HG03354 (cell line): ENCODE measurements around the gene GYG2.
"Not testable (repeated sequence)": the region's sequence is repeated elsewhere in the genome, so short reads cannot be mapped to it uniquely, and the experiment has no call there.

Experiments used
- ATAC-seq: cut with Tn5 transposase; IDR thresholded peaks from one replicate; pipeline ENCODE4 v1.9.1; 2021; ENCODE audit warnings: mild to moderate bottlenecking; ENCODE audit not compliant: unreplicated experiment, poor library complexity, severe bottlenecking

The GYG2 gene

GRCh38 chrX:2862404-2862803 lies 33.7 kb downstream of the GYG2 start:
- no peak for ATAC-seq

GRCh38 chrX:2863646-2864045 lies 34.9 kb downstream of the GYG2 start:
- no peak for ATAC-seq

- no peak for ATAC-seq
Observed at GRCh38 chrX:2867206-2867605, 38.5 kb downstream of the GYG2 start.

GRCh38 chrX:2870650-2871049 lies 41.9 kb downstream of the GYG2 start:
- no peak for ATAC-seq

GRCh38 chrX:2871831-2872230 lies 43.1 kb downstream of the GYG2 start:
- no peak for ATAC-seq

- no peak for ATAC-seq
Observed at GRCh38 chrX:2872671-2873277, 44.0 kb downstream of the GYG2 start.

GRCh38 chrX:2874222-2875135 lies 45.7 kb downstream of the GYG2 start:
- no peak for ATAC-seq

GRCh38 chrX:2875136-2875481 lies 46.4 kb downstream of the GYG2 start:
- ATAC-seq, result no peak

GRCh38 chrX:2875798-2876399 lies 47.2 kb downstream of the GYG2 start:
- ATAC-seq, result no peak

GRCh38 chrX:2878563-2878962 lies 49.8 kb downstream of the GYG2 start:
- ATAC-seq, result no peak

- ATAC-seq, result no peak
Observed at GRCh38 chrX:2879670-2880069, 50.9 kb downstream of the GYG2 start.

- no peak for ATAC-seq
Observed at GRCh38 chrX:2883770-2884169, 55.0 kb downstream of the GYG2 start.

GRCh38 chrX:2888309-2888708 lies 59.6 kb downstream of the GYG2 start:
- ATAC-seq, result no peak

- ATAC-seq, result no peak
Observed at GRCh38 chrX:2889045-2889605, 60.4 kb downstream of the GYG2 start.

- ATAC-seq, result not testable (repeated sequence)
Observed at GRCh38 chrX:2889706-2890490, 61.2 kb downstream of the GYG2 start.

- ATAC-seq, result not testable (repeated sequence)
Observed at GRCh38 chrX:2890536-2891460, 62.1 kb downstream of the GYG2 start.

GRCh38 chrX:2892816-2893215 lies 64.1 kb downstream of the GYG2 start:
- ATAC-seq, result no peak

GRCh38 chrX:2894885-2895292 lies 66.2 kb downstream of the GYG2 start:
- ATAC-seq, result no peak

GRCh38 chrX:2897311-2897689 lies 68.6 kb downstream of the GYG2 start:
- ATAC-seq, result no peak
